ENCODE measurements around the gene NDUFAF3.

NDUFAF3 gene

DNA sequence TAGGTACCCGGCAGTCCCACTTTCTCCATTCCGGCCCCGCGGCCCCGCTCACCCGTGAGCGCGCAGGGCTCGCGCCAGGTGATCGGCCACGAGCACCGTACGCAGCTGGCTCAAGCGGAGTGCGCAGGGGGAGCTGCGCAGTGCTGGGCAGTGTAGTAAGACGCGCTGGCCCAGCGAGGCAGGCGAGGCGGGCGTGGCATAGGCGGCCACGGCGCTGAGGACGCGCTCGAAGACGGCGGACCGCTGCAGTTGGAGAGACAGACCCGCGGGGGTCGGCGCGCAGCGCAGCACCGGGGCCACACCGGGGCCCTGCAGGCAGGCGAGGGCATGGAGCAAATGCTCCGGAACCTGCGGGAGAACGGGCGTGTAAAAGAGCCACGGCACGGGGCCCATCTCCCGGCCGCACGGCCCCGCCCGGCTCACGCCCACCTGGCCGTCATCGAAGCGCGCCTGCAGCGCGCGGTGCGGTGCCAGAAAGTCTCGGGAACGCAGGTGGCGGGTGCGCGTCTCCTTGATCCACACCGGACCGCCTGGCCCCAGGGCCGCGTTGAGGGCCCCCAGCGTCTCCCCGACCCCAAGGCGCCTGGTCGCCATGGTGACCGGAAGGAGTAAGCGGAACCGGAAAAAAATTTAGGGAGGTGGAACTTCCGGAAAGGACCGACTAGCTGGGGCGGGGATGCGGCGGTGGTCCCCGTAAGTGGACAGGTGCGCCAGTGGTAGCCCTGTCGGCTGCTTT, 3.8 kb upstream of the NDUFAF3 start, which contains the start of gene DALRD3:
TSS of gene DALRD3 (minus strand) at position 610 of the 736 bp plus-strand sequence. CDS start at position 594, 16 bp downstream.
- peak; percentile 78 for DNase-seq (ENCODE audit: low spot score)

DNA sequence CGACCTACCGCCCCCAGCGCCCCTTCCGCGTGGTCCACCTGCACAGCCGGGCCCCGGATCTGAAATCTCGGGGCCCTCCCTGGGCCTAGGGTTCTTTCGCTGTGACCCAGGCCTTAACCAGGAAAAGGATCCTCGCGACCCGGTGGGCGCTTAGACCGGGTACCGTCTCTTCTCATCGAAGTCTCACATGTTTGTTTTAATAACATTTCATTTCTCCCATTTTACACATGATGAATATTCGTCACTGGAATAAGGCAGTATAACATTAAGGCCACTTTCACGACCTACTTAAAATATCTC, 3.3 kb upstream of the NDUFAF3 start:
- DNase-seq (ENCODE audit: low spot score) = no peak

DNA sequence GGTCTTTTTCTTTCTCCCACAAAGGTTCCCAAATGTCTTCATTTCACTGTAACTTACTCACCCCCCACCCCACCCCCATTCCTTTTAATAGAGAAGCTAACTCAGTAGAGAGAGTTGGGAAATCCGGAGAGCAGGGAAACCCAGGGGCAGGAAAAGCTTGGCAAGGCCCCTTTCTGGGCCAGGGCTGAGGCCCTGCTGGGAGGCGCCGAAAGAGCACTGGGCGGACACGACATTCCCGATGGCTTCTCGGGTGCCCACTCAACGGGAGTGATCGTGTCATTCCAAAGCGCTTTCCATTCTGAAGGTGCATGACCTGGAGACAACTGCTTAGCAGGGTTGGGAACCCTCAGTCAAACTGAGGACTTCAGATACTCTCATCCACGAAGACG, 2.0 kb upstream of the NDUFAF3 start:
- no peak for DNase-seq (ENCODE audit: low spot score)

DNA sequence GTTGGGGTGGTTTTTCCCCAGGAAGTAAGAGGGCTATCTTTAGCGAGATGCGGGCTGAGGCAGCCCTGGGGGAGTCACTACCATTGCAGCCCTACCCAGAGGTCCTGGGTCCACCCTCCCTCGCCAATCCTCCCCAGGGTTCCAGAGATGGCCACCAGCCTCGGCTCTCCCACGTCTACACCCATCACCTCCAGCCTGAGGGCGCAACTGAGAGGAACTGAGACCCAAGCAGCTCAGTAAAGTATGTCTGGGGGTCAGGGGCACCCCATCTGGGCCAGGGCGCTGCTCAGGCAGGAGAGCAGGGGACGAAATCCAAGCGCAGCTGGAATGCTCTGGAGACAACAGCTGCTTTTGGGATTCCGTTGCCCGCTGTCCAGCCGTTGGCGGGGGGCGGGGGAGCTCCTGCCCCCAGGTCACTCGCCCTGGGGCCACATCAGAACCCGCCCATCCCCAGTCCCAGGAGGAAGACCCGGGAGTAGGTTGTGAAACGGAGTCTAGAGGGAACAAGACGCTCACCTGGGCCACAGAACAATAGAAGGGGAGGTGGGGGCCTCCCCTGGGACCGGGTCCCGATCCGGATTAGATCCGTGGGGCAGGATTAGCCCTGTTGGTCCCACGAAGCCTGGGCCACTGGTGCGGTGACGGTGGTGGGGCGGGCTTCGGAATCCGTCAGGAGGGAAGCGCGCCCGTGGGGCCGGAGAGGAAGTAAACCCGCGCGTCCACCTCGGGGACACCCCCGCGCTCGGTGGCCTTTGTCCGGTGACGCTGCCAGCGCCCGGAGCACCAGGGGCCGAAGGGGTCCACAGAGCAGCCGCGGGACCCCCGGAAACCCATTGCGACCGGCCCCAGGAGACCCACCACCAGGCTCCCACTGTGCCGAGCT, 1.4 kb upstream of the NDUFAF3 start:
- peak; percentile 42 for DNase-seq (ENCODE audit: low spot score)

DNA sequence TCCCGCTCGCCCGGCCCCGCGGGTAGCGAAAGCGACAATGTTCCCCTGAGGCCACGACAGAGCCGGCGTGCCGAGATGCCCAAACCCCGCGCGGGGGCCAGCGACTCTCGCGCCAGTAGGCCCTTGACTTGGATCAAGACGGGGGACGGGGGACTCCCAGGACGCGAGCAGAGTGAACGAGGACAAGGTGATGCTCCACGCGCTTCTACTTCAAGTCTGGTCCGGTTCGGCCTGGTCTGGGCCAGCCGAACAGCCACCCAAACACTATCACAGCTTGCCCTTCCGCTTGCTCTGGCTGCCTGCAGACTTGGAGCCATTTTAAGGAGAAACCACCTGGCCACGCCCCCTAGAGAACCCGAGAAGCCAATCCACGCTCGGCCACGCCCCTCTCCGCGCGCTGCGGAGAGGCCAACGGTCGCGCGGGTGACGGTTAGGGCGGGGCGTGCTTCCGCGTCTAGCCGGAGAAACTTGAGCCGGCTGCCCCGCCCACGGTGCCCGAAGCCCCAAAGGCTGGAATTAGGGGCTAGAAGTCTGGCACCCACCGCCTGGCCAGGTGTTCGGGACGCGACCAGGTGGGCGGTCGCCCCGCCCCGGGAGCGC, 608 bp upstream of the NDUFAF3 start:
- peak; percentile 99 for DNase-seq (ENCODE audit: low spot score)

DNA sequence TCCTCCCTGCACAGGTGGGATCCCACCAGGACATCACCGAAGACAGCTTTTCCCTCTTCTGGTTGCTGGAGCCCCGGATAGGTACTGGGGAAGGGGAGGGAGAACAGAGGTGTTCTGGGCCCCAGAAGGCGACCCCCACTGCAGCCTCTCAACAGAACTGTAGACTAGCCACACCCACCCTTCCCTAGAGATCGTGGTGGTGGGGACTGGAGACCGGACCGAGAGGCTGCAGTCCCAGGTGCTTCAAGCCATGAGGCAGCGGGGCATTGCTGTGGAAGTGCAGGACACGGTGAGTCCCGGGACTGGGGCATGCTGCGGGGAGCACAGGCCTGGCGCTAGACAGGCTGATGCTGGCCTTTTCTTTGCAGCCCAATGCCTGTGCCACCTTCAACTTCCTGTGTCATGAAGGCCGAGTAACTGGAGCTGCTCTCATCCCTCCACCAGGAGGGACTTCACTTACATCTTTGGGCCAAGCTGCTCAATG, 809 bp downstream of the NDUFAF3 start:
- peak; percentile 30 for DNase-seq (ENCODE audit: low spot score)

DNA sequence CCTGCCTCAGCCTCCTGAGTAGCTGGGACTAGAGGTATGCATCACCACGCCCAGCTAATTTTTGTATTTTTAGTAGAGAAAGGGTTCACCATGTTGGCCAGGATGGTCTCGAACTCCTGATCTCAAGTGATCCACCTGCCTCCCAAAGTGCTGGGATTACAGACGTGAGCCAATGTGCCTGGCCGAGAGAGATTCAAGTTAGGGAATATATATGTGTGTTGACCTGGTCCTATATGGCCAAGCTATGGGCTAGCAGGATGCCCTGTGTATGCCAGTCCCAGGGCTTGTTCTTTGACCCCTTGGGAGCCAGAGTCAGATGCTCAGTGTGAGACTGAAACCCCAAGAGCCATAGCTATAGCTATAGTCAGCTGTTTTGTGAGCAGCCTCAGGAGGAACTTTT, 1.9 kb downstream of the NDUFAF3 start:
- DNase-seq (ENCODE audit: low spot score) = no peak

DNA sequence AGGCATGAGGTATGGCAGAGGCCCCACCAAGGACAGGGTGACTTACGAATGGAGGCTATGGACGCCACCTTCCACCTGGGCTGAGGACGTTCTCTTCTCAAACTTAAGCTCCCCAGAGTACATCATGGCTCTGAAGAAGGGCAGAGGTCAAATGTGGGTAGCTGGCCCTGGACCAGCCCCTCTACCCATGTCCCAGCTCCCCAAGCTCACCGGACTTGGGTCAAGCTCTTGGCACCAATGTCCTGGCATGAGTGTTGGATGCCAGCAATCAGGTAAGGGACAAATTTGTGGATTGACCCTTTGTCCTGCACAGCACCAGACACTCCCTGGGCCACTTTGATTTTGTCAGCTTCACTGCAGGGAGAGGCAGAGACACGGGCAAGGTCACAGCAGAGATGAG, 2.5 kb downstream of the NDUFAF3 start:
- no peak for DNase-seq (ENCODE audit: low spot score)

DNA sequence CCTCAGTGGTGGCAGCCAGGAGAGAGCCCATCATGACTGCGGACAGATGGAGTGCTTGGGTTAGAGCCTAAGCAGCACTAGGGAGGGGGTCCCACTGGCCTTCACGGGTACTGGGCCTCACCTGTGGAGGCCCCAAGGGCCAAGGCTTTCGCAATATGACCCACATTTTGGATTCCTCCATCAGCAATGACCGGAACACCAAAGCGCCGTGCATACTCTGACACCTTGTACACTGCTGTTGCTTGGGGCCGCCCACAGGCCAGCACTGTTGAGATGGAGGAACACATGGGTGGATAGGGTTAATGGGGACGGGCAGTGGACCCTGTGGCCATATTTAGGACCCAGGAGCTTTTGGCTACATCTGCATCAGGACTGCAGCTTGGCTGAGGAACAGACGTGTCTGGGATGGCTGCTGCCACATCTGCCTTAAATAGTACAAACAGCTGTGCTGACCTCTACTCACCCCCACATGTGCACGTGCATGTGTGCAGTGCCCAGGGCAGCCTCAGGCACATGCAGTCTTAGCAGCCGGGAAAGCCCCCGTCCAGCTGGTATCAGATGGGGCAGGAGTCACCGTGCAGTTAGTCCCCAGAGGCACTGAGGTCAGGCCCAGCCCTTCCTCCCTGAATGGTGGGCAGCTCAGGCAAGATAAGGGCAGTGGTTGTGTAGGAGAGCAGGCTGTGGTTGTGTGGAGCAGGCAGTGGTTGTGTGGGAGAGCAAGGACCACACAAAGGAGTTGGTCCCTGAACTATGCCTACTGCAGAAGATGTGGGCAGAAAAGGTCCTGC, 3.3 kb downstream of the NDUFAF3 start:
- no peak for DNase-seq (ENCODE audit: low spot score)

DNA sequence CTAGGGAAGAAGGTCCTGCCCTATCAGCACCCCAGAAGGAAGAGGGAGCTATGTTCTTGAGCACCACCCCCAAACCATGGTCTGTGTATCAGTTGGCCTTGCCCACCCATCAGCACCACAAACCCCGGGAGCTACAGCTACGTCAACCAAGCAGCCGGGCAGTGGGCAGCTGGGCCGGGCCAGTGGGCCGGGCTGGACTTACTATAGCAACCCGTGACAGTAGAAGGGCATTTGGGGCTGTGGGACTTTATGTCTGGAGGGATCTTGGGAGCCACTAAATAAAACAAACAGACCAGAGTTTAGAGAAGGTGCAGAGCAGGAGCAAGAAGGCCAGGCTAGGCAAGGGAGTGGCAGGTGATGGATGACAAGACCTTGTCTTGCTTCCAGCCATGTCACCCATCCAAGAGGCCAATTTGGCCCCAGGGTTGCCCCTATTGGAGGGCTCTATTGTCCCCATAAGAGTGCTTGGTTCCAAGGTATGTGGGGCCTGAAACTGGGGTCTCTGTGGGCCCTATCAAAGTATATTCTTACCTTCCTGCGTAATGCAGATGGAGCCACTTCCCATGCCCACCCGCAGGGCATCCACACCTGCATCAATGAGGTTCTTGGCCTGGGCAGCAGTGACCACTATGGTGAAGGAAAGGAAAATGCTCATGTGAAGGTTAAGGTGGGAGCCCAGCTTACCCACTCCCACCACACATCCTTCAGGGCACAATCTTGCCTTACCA, 4.0 kb downstream of the NDUFAF3 start:
- DNase-seq (ENCODE audit: low spot score) = no peak

DNA sequence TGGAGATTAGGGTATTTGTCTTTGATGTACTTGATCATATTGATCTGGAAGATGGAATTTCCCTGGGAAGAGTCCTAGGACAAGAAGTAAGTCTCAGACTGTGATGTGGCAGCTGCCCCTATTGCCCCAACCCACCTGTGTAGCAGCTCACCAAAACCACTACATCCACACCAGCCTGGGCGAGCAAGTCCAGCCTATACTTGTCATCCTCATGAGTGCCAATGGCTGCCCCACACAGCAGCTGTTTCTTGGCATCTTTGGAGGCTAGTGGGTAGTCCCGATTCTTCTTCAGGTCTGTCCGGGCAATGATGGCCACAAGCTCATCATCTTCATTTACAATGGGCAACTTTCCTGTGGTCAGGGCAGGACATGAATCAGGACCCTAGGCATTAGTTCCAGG, 4.6 kb downstream of the NDUFAF3 start:
- no peak for DNase-seq (ENCODE audit: low spot score)

DNA sequence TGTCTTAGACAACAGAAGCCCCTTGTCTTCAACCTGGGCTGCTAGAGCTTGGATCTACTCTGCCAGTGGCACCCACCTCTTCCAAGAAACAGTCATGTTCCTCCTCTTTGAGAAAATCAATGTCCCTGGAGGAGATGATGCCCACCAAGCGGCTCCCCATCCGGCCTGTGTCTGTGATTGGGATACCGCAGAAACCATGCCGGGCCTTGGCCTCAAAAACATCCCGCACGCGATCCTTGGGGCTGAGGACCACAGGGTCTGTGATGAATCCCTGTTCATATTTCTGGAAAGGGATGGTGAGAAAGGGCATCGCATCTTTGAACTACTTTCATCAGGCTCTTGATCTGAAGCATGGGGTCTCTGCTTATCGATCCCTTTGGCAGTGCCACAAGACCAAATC, 5.7 kb downstream of the NDUFAF3 start:
- no peak for DNase-seq (ENCODE audit: low spot score)

DNA sequence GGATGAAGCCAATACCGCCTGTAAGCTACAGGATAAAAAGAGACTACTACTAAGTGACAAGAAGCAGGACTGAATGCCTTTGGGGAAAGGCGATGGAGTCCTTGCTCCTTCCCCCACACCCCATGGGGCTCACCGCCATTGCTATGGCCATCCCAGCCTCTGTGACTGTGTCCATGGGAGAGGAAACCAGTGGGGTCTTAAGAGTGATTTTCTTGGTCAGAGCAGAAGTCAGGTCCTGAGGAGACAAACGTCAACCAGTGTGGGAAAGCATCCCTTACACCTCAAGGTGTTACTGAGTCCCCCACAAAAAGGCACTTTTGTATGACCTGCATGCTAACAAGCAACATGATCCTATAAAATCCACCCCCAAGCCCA, 6.4 kb downstream of the NDUFAF3 start:
- DNase-seq (ENCODE audit: low spot score) = no peak

DNA sequence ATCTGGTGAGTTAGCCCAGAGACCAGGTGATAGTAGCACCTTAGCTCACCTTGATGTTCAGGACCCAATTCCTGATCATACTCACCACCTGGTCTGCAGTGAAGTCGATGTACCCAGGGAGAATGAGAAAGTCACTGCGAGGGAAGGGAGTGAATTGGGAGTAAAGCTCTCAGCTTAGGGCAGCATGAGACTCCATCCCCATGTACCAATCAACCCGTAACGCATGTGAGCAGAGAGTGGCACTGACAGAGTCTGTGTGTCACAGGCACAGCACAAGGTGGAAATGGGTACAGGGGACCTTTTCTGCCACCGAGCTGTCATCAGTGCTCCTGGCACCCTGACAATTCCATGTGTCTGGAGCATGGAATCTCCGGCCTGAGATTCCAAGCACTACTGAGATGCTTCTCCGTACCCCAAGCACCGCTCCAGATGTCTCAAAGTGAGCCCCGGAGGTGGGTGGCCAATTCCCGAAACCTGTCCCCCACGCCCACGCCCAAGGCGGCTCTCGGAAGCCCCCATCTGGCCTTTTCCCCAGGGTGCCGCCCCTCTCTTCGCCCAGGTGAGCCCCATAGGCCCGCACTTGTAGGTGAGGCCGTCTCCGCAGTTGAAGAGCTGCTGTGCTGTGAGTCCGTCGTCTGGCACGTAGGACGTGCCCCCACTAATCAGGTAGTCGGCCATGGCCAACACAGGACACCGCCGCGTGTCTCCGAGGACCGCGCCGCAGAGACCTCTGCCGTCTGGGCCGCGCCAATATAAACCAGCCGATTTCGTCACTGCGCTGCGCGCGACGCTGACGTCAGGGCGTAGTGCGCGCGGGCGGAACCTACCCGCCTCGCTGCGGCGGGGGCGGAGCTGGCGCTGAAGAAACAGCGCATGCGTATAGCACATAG, 7.0 kb downstream of the NDUFAF3 start, which contains the start of gene IMPDH2:
TSS of gene IMPDH2 (minus strand) at position 726 of the 890 bp plus-strand sequence. CDS start at position 678, 48 bp downstream.
- DNase-seq (ENCODE audit: low spot score) = peak; percentile 96

DNA sequence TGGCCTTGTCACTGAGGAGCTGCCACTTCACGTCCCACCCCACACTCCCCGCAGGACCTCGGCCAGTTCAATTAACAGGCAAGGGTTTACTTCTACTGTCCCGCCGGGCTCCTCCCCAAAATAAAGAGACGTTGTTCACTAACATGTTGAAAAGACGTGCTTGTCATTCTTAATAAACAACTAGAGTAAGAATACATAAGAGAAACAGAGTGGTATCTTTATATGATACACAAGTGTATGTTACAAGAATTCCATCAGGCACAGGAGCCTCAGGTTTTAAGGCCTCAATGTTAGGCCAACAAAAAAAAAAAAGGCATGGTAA, 7.6 kb downstream of the NDUFAF3 start:
- no peak for DNase-seq (ENCODE audit: low spot score)

DNA sequence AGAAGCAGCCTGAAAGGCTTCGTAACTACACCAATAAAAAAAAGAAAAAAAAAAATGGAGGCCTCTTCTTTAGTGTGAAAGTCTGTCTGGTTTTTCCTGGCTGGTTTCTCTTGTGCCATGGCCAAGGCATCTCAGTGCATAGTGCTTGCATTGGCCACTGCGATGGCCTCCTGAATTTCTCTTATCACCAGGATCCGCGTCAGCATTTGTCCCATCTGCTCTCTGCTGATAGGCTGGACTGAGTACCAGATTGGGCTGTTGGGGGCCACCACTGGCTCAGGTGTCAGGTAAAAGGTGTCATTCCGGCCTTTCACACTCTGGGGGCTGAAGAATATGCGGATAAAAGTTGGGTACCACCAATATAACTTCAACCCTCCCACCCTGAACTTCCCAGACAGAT, 8.4 kb downstream of the NDUFAF3 start:
- no peak for DNase-seq (ENCODE audit: low spot score)

DNA sequence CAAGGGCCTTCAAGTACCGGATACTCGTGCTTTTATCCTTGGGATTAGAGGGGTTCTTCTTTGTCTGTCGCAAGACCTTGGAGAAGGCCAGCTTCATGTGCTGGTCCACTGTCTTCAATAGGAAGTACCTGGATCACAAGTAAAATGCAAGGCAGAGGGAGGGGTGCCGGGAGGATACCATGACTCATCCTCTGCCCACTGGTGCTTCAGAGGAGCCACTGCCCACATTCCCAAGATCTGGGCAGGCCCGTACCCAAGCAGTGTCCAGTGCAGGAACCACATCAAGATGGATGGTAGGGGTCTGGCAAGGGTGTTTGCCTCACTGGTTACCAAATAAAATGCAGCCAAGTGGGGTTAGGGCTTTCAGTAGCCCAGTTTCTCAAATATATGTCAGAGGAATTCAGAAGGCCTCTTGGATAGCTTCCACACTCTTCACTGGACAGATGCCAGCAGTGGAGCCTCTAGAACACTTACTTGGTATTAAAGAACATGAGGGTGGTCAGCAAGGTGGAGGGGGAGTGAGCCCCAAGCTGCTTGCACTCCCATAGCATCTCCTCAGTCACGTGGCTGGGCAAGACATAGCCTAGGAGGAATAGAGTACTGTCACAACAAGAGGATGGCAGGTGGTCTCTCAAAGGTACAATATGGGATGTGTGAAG, 10.9 kb downstream of the NDUFAF3 start:
- no peak for DNase-seq (ENCODE audit: low spot score)

DNA sequence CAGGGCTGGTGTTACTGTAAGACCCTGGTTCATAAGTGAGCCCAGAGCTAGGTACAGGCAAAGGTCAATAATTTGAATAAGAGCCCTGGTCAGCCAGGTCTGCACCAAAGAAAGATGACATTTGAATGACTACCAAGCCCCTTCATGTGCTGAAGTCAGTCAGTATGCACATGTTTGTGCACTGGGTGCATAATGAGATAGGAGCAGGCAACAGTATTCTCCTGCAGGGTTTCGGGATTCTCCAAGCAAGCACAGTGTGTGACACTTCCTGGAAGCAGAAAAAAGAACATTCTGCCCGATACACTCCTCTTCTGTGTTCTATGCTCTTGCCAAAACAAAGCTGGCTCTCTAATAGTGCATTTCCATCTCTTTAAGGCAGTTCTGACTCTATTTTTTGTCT, 12.7 kb downstream of the NDUFAF3 start:
- no peak for DNase-seq (ENCODE audit: low spot score)

DNA sequence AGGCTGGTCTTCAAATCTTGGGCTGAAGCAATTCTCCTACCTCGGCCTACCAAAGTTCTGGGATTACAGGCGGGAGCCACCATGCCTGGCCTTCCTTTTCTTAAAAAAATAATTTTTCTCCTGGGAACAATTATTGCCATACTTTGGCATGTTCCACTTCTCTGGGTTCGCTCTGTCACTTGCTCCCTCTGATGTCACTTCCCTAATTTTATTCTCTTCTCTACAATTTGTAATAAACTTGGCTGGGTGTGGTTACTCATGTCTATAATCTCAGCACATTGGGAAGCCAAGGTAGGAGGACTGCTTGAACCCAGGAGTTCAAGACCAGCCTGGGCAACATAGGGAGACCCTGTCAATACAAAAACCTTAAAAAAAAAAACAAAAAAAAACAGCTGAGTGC, 13.4 kb downstream of the NDUFAF3 start:
- no peak for DNase-seq (ENCODE audit: low spot score)

DNA sequence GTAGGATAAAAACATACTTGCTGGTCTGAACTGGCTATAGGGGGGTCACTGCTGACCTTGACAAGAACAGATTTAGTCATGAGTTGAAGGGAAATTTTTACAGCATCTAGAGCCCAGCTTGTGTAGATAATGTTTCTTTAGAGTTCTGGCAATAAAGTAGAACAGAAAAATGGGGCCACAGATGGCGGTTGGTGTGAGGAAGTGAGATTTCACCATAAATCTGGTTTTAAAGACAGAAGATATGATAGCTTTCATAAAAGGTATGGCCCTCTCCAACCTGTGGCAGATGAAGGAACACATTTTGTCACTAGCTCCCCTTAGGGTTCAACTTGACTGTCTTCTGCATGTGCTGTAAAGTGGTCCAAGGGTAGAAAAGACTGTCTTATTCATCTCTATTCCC, 31.6 kb downstream of the NDUFAF3 start:
- no peak for DNase-seq (ENCODE audit: low spot score)
